Stimulated activated CD8-positive, alpha-beta memory T cell treated with anti-CD3 and anti-CD28 coated beads, Interleukin-4, amount 100 ng/mL, for 48 hours (primary cell): Measurements from ENCODE around the gene RASSF3.

Experiments used
- DNase-seq: peaks from one replicate; pipeline ENCODE4 v3.0.0-alpha.2; 2020

RASSF3 gene

GRCh38 chr12:64736771-64737170 is 126.5 kb downstream of the RASSF3 start:
- no peak for DNase-seq

GRCh38 chr12:64737539-64737938 is 127.2 kb downstream of the RASSF3 start:
- peak; percentile 37 for DNase-seq

DNA sequence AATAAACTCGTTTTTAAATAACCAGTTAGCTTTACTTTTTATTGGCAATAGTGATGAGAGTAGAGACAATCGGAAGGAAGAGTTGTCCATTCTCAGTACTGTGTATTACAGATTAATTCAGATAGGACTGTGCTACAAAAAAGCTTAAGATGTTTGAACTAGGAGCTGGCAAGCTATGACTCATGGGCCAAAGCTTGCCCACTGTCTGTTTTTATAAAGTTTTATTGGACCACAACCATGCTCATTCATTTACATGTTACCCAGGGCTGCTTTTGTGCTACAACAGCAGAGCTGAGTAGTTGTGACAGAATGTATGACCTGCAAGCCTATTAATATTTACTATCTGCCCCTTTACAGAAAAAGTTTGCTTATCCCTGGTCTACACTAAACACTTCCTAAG is 129.5 kb downstream of the RASSF3 start:
- DNase-seq, result no peak

DNA sequence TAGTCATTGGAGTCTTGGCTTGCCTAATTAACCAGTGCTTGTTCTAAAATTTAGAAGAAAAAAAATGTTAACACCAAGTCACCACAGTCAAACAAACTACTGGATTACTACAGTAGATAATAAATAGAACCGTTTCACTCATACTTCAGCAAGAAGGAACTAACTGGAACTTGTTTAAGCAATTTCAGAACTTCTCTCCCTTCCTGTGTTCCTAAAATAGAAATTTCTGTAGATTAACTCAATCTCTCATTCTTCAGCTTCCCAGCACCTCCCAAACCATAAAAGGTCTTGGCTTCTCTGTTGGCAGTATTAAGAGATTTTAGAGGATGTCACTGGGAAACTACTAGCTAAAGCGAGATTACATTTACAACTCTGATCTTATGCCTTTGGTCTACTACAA is 130.4 kb downstream of the RASSF3 start:
- DNase-seq, result no peak

- no peak for DNase-seq
These were observed 132.1 kb downstream of the RASSF3 start for GRCh38 chr12:64742416-64742815.

GRCh38 chr12:64743206-64743605 is 132.9 kb downstream of the RASSF3 start:
- no peak for DNase-seq

- DNase-seq, result no peak
These were observed 134.3 kb downstream of the RASSF3 start for GRCh38 chr12:64744422-64745258.

DNA sequence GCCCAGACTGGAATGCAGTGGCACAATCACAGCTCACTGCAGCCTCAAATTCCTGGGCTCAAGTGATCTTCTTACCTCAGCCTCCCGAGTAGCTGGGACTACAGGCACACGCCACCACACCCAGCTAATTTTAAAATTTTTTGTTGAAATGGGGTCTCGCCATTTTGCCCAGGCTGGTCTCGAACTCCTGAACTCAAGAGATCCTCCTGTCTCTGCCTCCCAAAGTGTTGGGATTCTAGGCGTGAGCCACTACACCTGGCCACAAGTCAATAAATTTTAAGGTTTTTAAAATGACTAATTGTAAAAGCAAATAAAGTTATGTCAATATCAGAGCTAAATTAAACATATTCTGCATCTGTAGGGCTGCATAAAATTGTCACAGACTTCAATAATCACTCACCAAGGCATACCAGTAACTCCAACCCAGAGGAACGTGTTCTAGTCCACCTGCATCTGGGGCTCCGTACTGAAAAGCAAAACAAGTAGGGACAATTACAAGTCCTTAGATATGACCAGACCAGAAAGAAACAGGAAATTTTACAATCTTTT is 135.0 kb downstream of the RASSF3 start:
- no peak for DNase-seq

DNA sequence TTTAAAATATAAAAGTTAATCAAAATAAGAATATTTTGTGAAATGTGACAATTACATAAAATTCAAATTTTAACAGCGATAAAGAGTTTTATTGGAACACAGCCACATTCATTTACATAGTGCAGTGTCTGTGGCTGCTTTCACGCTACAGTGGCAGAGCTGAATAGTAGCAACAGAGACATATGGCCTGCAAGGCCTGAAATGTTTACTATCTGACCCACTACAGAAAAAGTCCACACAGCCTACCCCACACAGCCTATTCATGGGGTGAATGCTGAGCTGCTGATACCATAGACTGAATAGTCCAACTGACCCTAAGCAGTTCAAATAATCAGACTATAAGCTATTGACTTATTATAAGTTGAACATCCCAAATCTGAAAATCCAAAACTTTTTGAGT is 135.7 kb downstream of the RASSF3 start:
- DNase-seq, result no peak

DNA sequence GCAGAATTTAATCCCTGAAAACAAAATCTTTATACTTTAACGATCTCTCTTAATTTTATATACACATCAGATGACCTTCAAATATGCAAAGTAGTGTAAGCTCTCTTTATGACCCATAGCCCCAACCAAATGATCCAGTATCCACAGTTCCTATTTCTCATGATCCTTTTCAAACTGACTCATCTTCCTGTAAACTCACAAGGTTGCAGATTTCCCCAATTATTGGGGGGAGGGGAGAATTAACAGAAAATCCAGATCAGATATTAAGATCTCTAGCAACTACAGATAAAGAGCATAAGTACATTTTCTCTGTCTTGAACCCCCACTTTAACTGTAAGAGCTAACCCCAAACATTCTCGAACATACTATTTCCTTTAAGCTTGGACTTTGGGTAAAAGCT is 136.4 kb downstream of the RASSF3 start:
- DNase-seq, result no peak
